ENCODE data around the gene TBC1D22A. TPM values are rescaled to one million over a fixed set of nuclear protein-coding genes. Genes with fewer than 3 reads are reported as not detected.

Gene TBC1D22A
- total and polyA plus RNA-seq, 2 donors (not counting 3 experiments of a cell fraction or from before 2014, with no cell fraction given) = 26.1 to 32.4 TPM

- Histone ChIP-seq H4K20me1 (replicated peaks; ENCODE audit: control insufficient read depth, extremely low read depth, insufficient read depth, low read length) (no peaks in the 10 kb centered on the region), H2AFZ (ENCODE audit: low read depth, low read length) (no peak overlapping the region), H3K9me3 (replicated peaks; ENCODE audit: control insufficient read depth, insufficient read depth, low read length) (no peaks in the 10 kb centered on the region), H3K9me1 (replicated peaks; ENCODE audit: control insufficient read depth, extremely low read depth, insufficient read depth, low read length) (no peaks in the 10 kb centered on the region), H3K4me2 (ENCODE audit: insufficient read depth, low read length) (no peak overlapping the region), H3K27ac (ENCODE audit: insufficient read depth, low read depth, low read length) (no peak overlapping the region), H3K79me2 (ENCODE audit: control insufficient read depth, insufficient read depth, low read length) (no peaks in the 10 kb centered on the region), H3K4me3 (replicated peaks in 1 of 3; ENCODE audit: insufficient read depth in 1 of 3, low read depth in 1 of 3, low read length in 3 of 3) (no peak overlapping the region), H3K4me1 (ENCODE audit: control insufficient read depth, extremely low read depth, insufficient read depth, low read length) (no peaks in the 10 kb centered on the region), H3K9ac (replicated peaks; ENCODE audit: extremely low read depth, insufficient read depth, low read length) (no peak overlapping the region), H3K36me3 (ENCODE audit: control insufficient read depth in 2 of 2, extremely low read depth in 1 of 2, insufficient read depth in 2 of 2, low read length in 2 of 2) (peaks cover 0 to 16% of the 10 kb centered on the region in 2 experiments), H3K27me3 (ENCODE audit: control insufficient read depth in 2 of 2, insufficient read depth in 2 of 2, low read length in 2 of 2) (no peaks in the 10 kb centered on the region)
- TF ChIP-seq, protein P1, sequence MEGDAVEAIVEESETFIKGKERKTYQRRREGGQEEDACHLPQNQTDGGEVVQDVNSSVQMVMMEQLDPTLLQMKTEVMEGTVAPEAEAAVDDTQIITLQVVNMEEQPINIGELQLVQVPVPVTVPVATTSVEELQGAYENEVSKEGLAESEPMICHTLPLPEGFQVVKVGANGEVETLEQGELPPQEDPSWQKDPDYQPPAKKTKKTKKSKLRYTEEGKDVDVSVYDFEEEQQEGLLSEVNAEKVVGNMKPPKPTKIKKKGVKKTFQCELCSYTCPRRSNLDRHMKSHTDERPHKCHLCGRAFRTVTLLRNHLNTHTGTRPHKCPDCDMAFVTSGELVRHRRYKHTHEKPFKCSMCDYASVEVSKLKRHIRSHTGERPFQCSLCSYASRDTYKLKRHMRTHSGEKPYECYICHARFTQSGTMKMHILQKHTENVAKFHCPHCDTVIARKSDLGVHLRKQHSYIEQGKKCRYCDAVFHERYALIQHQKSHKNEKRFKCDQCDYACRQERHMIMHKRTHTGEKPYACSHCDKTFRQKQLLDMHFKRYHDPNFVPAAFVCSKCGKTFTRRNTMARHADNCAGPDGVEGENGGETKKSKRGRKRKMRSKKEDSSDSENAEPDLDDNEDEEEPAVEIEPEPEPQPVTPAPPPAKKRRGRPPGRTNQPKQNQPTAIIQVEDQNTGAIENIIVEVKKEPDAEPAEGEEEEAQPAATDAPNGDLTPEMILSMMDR (IDR thresholded peaks at IDR 0.05; ENCODE audit: extremely low read depth in 1 of 2, insufficient read depth in 1 of 2, low read depth in 1 of 2, low read length in 2 of 2) = no peak
- TF ChIP-seq FOS (IDR thresholded peaks at IDR 0.05; ENCODE audit: borderline replicate concordance, insufficient read depth, low read length) = no peak
- BruUV-seq (replicated peaks) = no TSS peak
- ChIA-PET POLR2A (no interaction called here), CTCF (interaction anchor here (0.9 kb wide), 1 partner anchor 13 kb away, joined by 3 read pairs; no protein-coding TSS in a partner anchor)
- intact Hi-C loops (cut with micrococcal nuclease) (no loop called here), dilution Hi-C loops (cut with MboI; ENCODE audit: extremely low pct_ligation_motif_present, low sequenced_read_pairs) (no loop called here)
- FAIRE-seq (no peak), DNase-seq (ENCODE audit: low read depth, low spot score) (no peak)
Observed at GRCh38 chr22:46892866-46893265, 130.4 kb downstream of the TBC1D22A start.

GRCh38 chr22:46893281-46894020 lies 131.0 kb downstream of the TBC1D22A start:
- H3K9ac ChIP-seq (replicated peaks; ENCODE audit: extremely low read depth, insufficient read depth, low read length) = no peak overlapping the region
- ChIA-PET CTCF (no interaction called here), POLR2A (no interaction called here)
- DNase-seq (ENCODE audit: low read depth, low spot score) = no peak
- no peak for FAIRE-seq
- TF ChIP-seq MYC (IDR thresholded peaks at IDR 0.05; ENCODE audit: low read depth, low read length) = no peak
- TF ChIP-seq GATA2 (IDR thresholded peaks at IDR 0.05; ENCODE audit: insufficient read depth, insufficient read length, low read depth, low read length) = no peak
- no peak for TF ChIP-seq JUN (IDR thresholded peaks at IDR 0.05; ENCODE audit: borderline replicate concordance, insufficient read depth, insufficient read length, low read depth)
- no peak overlapping the region for H3K4me3 ChIP-seq (replicated peaks in 1 of 3; ENCODE audit: insufficient read depth in 1 of 3, low read depth in 1 of 3, low read length in 3 of 3)
- no peak overlapping the region for H3K4me2 ChIP-seq (ENCODE audit: insufficient read depth, low read length)
- no peak overlapping the region for H3K27ac ChIP-seq (ENCODE audit: insufficient read depth, low read depth, low read length)
- H3K27me3 ChIP-seq (ENCODE audit: control insufficient read depth in 2 of 2, insufficient read depth in 2 of 2, low read length in 2 of 2) = no peaks in the 10 kb centered on the region
- peaks cover 0 to 15% of the 10 kb centered on the region in 2 experiments for H3K36me3 ChIP-seq (ENCODE audit: control insufficient read depth in 2 of 2, extremely low read depth in 1 of 2, insufficient read depth in 2 of 2, low read length in 2 of 2)
- no peaks in the 10 kb centered on the region for H3K79me2 ChIP-seq (ENCODE audit: control insufficient read depth, insufficient read depth, low read length)
- BruUV-seq (replicated peaks) = no TSS peak
- no peak overlapping the region for H2AFZ ChIP-seq (ENCODE audit: low read depth, low read length)
- no peaks in the 10 kb centered on the region for H3K9me3 ChIP-seq (replicated peaks; ENCODE audit: control insufficient read depth, insufficient read depth, low read length)
- no peaks in the 10 kb centered on the region for H3K9me1 ChIP-seq (replicated peaks; ENCODE audit: control insufficient read depth, extremely low read depth, insufficient read depth, low read length)
- H4K20me1 ChIP-seq (replicated peaks; ENCODE audit: control insufficient read depth, extremely low read depth, insufficient read depth, low read length) = no peaks in the 10 kb centered on the region
- intact Hi-C loops (cut with micrococcal nuclease) (no loop called here), dilution Hi-C loops (cut with MboI; ENCODE audit: extremely low pct_ligation_motif_present, low sequenced_read_pairs) (no loop called here)
- no peaks in the 10 kb centered on the region for H3K4me1 ChIP-seq (ENCODE audit: control insufficient read depth, extremely low read depth, insufficient read depth, low read length)
